GM21786 (cell line): Measurements from ENCODE around the gene OGFOD1.

ENCODE experiments used
- ATAC-seq: cut with Tn5 transposase; IDR thresholded peaks from one replicate; pipeline ENCODE4 v1.9.1; 2021; ENCODE audit not compliant: unreplicated experiment

The OGFOD1 gene

GRCh38 chr16:56525236-56525635 lies 73.9 kb downstream of the OGFOD1 start:
- ATAC-seq: no peak
